Endothelial cell of umbilical vein (primary cell): ENCODE measurements around the gene SEPTIN3. TPM values are rescaled to one million over a fixed set of nuclear protein-coding genes. Genes with fewer than 3 reads are reported as not detected.

Experiments used
- BruUV-seq: library from RNA; stranded (reverse); fragments of 400-500 nt; replicated peaks from 2 replicates; lab custom pipeline; 2021; lab: Mats Ljungman, UMichigan
- CTCF ChIA-PET: fragments of 300-600, 350-600 bp; sonication (Branson Sonifier 250); formaldehyde crosslinking; loops from one replicate; lab custom pipeline; 2021; ENCODE audit warnings: antibody characterized with exemption, inconsistent platforms; lab: Charles Lee
- POLR2A ChIA-PET: fragments of 300-600, 350-600 bp; sonication (Branson Sonifier 250); formaldehyde crosslinking; loops from one replicate; lab custom pipeline; 2021; ENCODE audit warnings: antibody characterized with exemption, inconsistent platforms; lab: Charles Lee
- DNase-seq: peaks from one replicate; pipeline ENCODE4 v3.0.0-alpha.2; 2011; ENCODE audit warnings: low read depth, low spot score
- FAIRE-seq: peaks from 2 replicates; lab custom pipeline; 2011; peaks lifted over from hg19 to GRCh38; lab: Jason Lieb, UNC
- H2AFZ ChIP-seq: 2 replicates; pipeline ENCODE4 v1.6.0; 2012; ENCODE audit warnings: low read depth, low read length, control low read depth, inconsistent platforms
- H3K27ac ChIP-seq: 2 replicates; pipeline ENCODE4 v1.5.1; 2011; ENCODE audit warnings: low read depth, mild to moderate bottlenecking, control low read depth, low read length, moderate library complexity; ENCODE audit not compliant: insufficient read depth
- H3K27me3 ChIP-seq, 2 experiments: 2 replicates each; pipeline versions ENCODE4 v1.6.0 to v1.6.1; 2011; ENCODE audit warnings: low read length in 2 of 2, mixed read lengths in 1 of 2; ENCODE audit not compliant: control insufficient read depth in 2 of 2, insufficient read depth in 2 of 2
- H3K36me3 ChIP-seq, 2 experiments: 2 replicates in 1 of 2; 3 replicates in 1 of 2; pipeline ENCODE4 v1.5.1; 2011; ENCODE audit warnings: low read length in 2 of 2, mild to moderate bottlenecking in 1 of 2, moderate library complexity in 1 of 2; ENCODE audit not compliant: control insufficient read depth in 2 of 2, insufficient read depth in 2 of 2; ENCODE audit errors: extremely low read depth in 1 of 2
- H3K4me1 ChIP-seq: 3 replicates; pipeline ENCODE4 v1.5.1; 2011; ENCODE audit warnings: mild to moderate bottlenecking, low read length; ENCODE audit not compliant: control insufficient read depth, insufficient read depth; ENCODE audit errors: extremely low read depth
- H3K4me2 ChIP-seq: 2 replicates; pipeline ENCODE4 v1.6.1; 2011; ENCODE audit warnings: low read length, control low read depth, mixed read lengths; ENCODE audit not compliant: insufficient read depth
- H3K4me3 ChIP-seq, 3 experiments: fragments of 200-600 bp in 1 of 3; sonication (generic), shearing (Covaris generic) in 1 of 3; replicated peaks in 1 of 3; 2 replicates each; pipeline ENCODE4 v1.5.1; 2011 to 2016; ENCODE audit warnings: control low read depth in 3 of 3, low read length in 3 of 3, mild to moderate bottlenecking in 2 of 3, inconsistent platforms in 1 of 3, low read depth in 1 of 3, moderate library complexity in 1 of 3; ENCODE audit not compliant: insufficient read depth in 1 of 3
- H3K79me2 ChIP-seq: 2 replicates; pipeline ENCODE4 v1.6.0; 2012; ENCODE audit warnings: low read length, inconsistent platforms; ENCODE audit not compliant: control insufficient read depth, insufficient read depth
- H3K9ac ChIP-seq: replicated peaks from 2 replicates; pipeline ENCODE3; 2011; ENCODE audit warnings: low read length, control low read depth; ENCODE audit not compliant: insufficient read depth; ENCODE audit errors: extremely low read depth
- H3K9me1 ChIP-seq: replicated peaks from 3 replicates; pipeline ENCODE4 v1.6.0; 2011; ENCODE audit warnings: mild to moderate bottlenecking, low read length; ENCODE audit not compliant: control insufficient read depth, insufficient read depth; ENCODE audit errors: extremely low read depth
- H3K9me3 ChIP-seq: replicated peaks from 2 replicates; pipeline ENCODE4 v1.5.1; 2012; ENCODE audit warnings: low read length, inconsistent platforms; ENCODE audit not compliant: control insufficient read depth, insufficient read depth
- H4K20me1 ChIP-seq: replicated peaks from 2 replicates; pipeline ENCODE3; 2011; ENCODE audit warnings: mild to moderate bottlenecking, low read length; ENCODE audit not compliant: control insufficient read depth, insufficient read depth; ENCODE audit errors: extremely low read depth
- EZH2 ChIP-seq: IDR thresholded peaks from 2 replicates; pipeline ENCODE4 v1.6.1; 2012; ENCODE audit warnings: borderline replicate concordance, low read depth, mild to moderate bottlenecking, moderate library complexity, low read length, inconsistent platforms; ENCODE audit not compliant: severe bottlenecking
- JUN ChIP-seq: IDR thresholded peaks from 2 replicates; pipeline ENCODE4 v1.6.1; 2011; ENCODE audit warnings: borderline replicate concordance, low read depth; ENCODE audit not compliant: insufficient read length, insufficient read depth
- MYC ChIP-seq: IDR thresholded peaks from one replicate; pipeline ENCODE4 v1.6.1; 2011; ENCODE audit warnings: mild to moderate bottlenecking, low read depth, low read length
- POLR2AphosphoS5 ChIP-seq: IDR thresholded peaks from 2 replicates; pipeline ENCODE4 v1.6.1; 2012; ENCODE audit warnings: low read depth, mild to moderate bottlenecking, control low read depth, low read length, moderate library complexity; ENCODE audit not compliant: insufficient read depth
- dilution Hi-C: fragments of 300-500 bp; cut with MboI; formaldehyde crosslinking; loops from one replicate; pipeline ENCODE4 v1.15.0; 2019; ENCODE audit warnings: low sequenced_read_pairs; ENCODE audit not compliant: extremely low pct_ligation_motif_present
- intact Hi-C: fragments of 100-400 bp; cut with micrococcal nuclease; formaldehyde crosslinking; loops from one replicate; pipeline ENCODE4 v1.10.0; 2022
- polyA plus RNA-seq, 4 experiments: library from polyadenylated mRNA; depleted of rRNA in 3 of 4; stranded (reverse) in 3 of 4; unstranded in 1 of 4; fragments of >200 nt; gene quantifications; 2 replicates each; pipeline versions ENCODE4 v1.2.1 to v1.2.3, GENCODE V29; 2011 to 2012; ENCODE audit warnings: missing spikeins in 1 of 4
- total RNA-seq: library from RNA; stranded (reverse); gene quantifications from 2 replicates; pipeline ENCODE4 v1.2.3, GENCODE V29; 2021
- TF ChIP-seq, protein P1 (sequence below): IDR thresholded peaks from 2 replicates; pipeline ENCODE4 v1.6.1; 2011; ENCODE audit not compliant: insufficient read depth, insufficient read length
- TF ChIP-seq, protein P2 (sequence below), 2 donors: IDR thresholded peaks; 1 replicate in 1 of 2; 2 replicates in 1 of 2; pipeline ENCODE4 v1.5.1; 2011; ENCODE audit warnings: low read length in 2 of 2, mild to moderate bottlenecking in 2 of 2, moderate library complexity in 2 of 2, control low read depth in 1 of 2, inconsistent platforms in 1 of 2, low read depth in 1 of 2; ENCODE audit not compliant: insufficient read depth in 1 of 2; ENCODE audit errors: extremely low read depth in 1 of 2

Gene SEPTIN3
- total and polyA plus RNA-seq, 2 donors (not counting 3 experiments of a cell fraction or from before 2014, with no cell fraction given) = 0.08 to 0.18 TPM

DNA sequence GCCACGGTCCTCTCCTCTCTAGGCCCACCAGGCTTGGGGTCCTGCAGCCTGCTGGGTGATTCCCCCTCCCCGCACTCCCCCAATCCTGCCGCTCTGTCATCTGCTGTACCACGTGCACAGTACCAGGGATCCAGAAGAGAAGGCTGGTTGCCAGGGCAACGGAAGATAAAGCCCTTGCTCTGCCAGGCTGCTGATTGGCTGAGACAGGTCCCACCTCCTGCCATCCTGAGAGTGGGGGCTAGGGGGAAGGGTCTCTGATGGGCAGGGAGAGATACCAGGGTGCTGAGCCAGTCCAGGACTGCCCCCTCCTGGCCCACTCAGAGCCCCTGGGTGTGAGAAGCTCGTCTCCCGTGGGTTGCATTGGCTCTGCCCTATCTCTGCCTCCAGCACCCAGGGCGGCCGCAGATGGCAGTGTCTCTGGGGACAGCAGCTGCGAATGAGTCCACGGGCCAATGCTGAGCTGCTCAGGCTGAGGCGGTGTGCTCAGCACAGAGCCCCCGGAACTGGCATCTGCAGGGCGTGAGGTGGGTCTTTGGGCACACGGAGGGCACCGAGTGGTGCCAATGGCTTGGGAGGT lies 17.3 kb upstream of the SEPTIN3 start, which contains the start of gene SMIM45:
Gene SMIM45 (plus strand): TSS at position 253 of the 577 bp plus-strand sequence.
- no peak within 1 kb of the TSS for H3K9ac ChIP-seq
- H4K20me1 ChIP-seq = no peaks in the 10 kb centered on the region
- ChIA-PET POLR2A (no interaction called here), CTCF (interaction anchor here (0.8 to 1.0 kb wide), 2 partner anchors 11 to 255 kb away, joined by 3 to 6 read pairs; no protein-coding TSS in a partner anchor)
- FAIRE-seq = no peak
- no peak for DNase-seq
- H3K4me2 ChIP-seq = no peak within 1 kb of the TSS
- H3K27me3 ChIP-seq = no peaks in the 10 kb centered on the region
- no peaks in the 10 kb centered on the region for H3K9me3 ChIP-seq
- H2AFZ ChIP-seq = no peak within 1 kb of the TSS
- no peak within 1 kb of the TSS for H3K4me3 ChIP-seq
- TF ChIP-seq JUN (no peak), EZH2 (no peak), POLR2AphosphoS5 (no peak), MYC (no peak)
- TF ChIP-seq, protein P1, sequence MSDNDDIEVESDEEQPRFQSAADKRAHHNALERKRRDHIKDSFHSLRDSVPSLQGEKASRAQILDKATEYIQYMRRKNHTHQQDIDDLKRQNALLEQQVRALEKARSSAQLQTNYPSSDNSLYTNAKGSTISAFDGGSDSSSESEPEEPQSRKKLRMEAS = no peak
- TF ChIP-seq, protein P2, sequence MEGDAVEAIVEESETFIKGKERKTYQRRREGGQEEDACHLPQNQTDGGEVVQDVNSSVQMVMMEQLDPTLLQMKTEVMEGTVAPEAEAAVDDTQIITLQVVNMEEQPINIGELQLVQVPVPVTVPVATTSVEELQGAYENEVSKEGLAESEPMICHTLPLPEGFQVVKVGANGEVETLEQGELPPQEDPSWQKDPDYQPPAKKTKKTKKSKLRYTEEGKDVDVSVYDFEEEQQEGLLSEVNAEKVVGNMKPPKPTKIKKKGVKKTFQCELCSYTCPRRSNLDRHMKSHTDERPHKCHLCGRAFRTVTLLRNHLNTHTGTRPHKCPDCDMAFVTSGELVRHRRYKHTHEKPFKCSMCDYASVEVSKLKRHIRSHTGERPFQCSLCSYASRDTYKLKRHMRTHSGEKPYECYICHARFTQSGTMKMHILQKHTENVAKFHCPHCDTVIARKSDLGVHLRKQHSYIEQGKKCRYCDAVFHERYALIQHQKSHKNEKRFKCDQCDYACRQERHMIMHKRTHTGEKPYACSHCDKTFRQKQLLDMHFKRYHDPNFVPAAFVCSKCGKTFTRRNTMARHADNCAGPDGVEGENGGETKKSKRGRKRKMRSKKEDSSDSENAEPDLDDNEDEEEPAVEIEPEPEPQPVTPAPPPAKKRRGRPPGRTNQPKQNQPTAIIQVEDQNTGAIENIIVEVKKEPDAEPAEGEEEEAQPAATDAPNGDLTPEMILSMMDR (IDR thresholded peaks at IDR 0.05; ENCODE audit: extremely low read depth in 1 of 2, insufficient read depth in 1 of 2, low read depth in 1 of 2, low read length in 2 of 2) = no peak
- intact Hi-C loops (no loop called here), dilution Hi-C loops (no loop called here)
- H3K36me3 ChIP-seq = no peaks in the 10 kb centered on the region
- H3K79me2 ChIP-seq = no peaks in the 10 kb centered on the region
- BruUV-seq = no TSS peak
- no peak within 1 kb of the TSS for H3K27ac ChIP-seq
- H3K4me1 ChIP-seq = no peaks in the 10 kb centered on the region
- H3K9me1 ChIP-seq = no peaks in the 10 kb centered on the region
